Hematopoietic multipotent progenitor cell treated with erythropoietin and hydrocortisone succinate and interleukin-3 and kit ligand, for 17 days (in vitro differentiated cells): ENCODE data around the gene MAG.
"Not testable (repeated sequence)": the region's sequence is repeated elsewhere in the genome, so short reads cannot be mapped to it uniquely, and the experiment has no call there.

ENCODE experiments used
- DNase-seq: peaks from one replicate; pipeline ENCODE4 v3.0.0-alpha.2; 2015; ENCODE audit warnings: low spot score

The MAG gene

GRCh38 chr19:35346193-35347052 is 54.5 kb downstream of the MAG start:
- DNase-seq, result no peak

GRCh38 chr19:35347171-35347929 is 55.4 kb downstream of the MAG start, which contains the start of gene FFAR1:
FFAR1 (plus strand) TSS chr19:35347902; CDS start chr19:35351552, 3,650 bp downstream.
- DNase-seq, result no peak

- DNase-seq, result no peak
These were observed 56.0 kb downstream of the MAG start for GRCh38 chr19:35347930-35348298.

- no peak for DNase-seq
These were observed 57.1 kb downstream of the MAG start for GRCh38 chr19:35348911-35349611.

GRCh38 chr19:35349614-35350521 is 57.9 kb downstream of the MAG start:
- DNase-seq, result no peak

GRCh38 chr19:35350591-35350990 is 58.6 kb downstream of the MAG start:
- no peak for DNase-seq

GRCh38 chr19:35351411-35352176 is 59.6 kb downstream of the MAG start:
- no peak for DNase-seq

GRCh38 chr19:35352177-35352447 is 60.2 kb downstream of the MAG start:
- no peak for DNase-seq

- peak; percentile 39 for DNase-seq
These were observed 60.7 kb downstream of the MAG start for GRCh38 chr19:35352448-35353304.

- DNase-seq, result no peak
These were observed 61.7 kb downstream of the MAG start for GRCh38 chr19:35353635-35354034.

- DNase-seq, result no peak
These were observed 62.9 kb downstream of the MAG start for GRCh38 chr19:35354898-35355297.

- no peak for DNase-seq
These were observed 64.0 kb downstream of the MAG start for GRCh38 chr19:35355791-35356460.

GRCh38 chr19:35357867-35358573 is 66.1 kb downstream of the MAG start, which contains the start of gene FFAR3:
FFAR3 (plus strand) TSS chr19:35358460; CDS start chr19:35358891, 431 bp downstream.
- DNase-seq, result no peak

- not testable (repeated sequence) for DNase-seq
These were observed 66.9 kb downstream of the MAG start for GRCh38 chr19:35358834-35359233.

GRCh38 chr19:35359395-35359794 is 67.4 kb downstream of the MAG start:
- DNase-seq, result not testable (repeated sequence)

GRCh38 chr19:35360081-35360480 is 68.1 kb downstream of the MAG start:
- not testable (repeated sequence) for DNase-seq

- DNase-seq, result no peak
These were observed 69.0 kb downstream of the MAG start for GRCh38 chr19:35360880-35361420.

- DNase-seq, result no peak
These were observed 70.5 kb downstream of the MAG start for GRCh38 chr19:35362261-35363000.
